AG10803 (cell line): ENCODE data around the gene CFAP92.

Source experiments
- DNase-seq: peaks from one replicate; pipeline ENCODE4 v3.0.0; 2010; ENCODE audit warnings: low read depth
- H3K4me3 ChIP-seq: 2 replicates; pipeline ENCODE4 v1.5.1; 2011; ENCODE audit warnings: mild to moderate bottlenecking, low read length, control low read depth
- CTCF ChIP-seq: conservative IDR thresholded peaks from 2 replicates; pipeline ENCODE4 v1.5.1; 2011; ENCODE audit warnings: mild to moderate bottlenecking, low read length, control low read depth, inconsistent platforms

Gene CFAP92

GRCh38 chr3:129031476-129032215 is 37.8 kb upstream of the CFAP92 start:
- TF ChIP-seq CTCF: no peak
- H3K4me3 ChIP-seq: no peak overlapping the region
- no peak for DNase-seq

- no peak for DNase-seq
- TF ChIP-seq CTCF: no peak
- no peak overlapping the region for H3K4me3 ChIP-seq
Observed at GRCh38 chr3:129030611-129031010, 36.7 kb upstream of the CFAP92 start.

GRCh38 chr3:129028866-129029265 is 35.0 kb upstream of the CFAP92 start:
- H3K4me3 ChIP-seq: no peak overlapping the region
- TF ChIP-seq CTCF: no peak

GRCh38 chr3:129027544-129027880 is 33.6 kb upstream of the CFAP92 start:
- no peak for DNase-seq
- H3K4me3 ChIP-seq: no peak overlapping the region
- TF ChIP-seq CTCF: no peak

More at GRCh38 chr3:129028866-129029265, 35.0 kb upstream of the CFAP92 start:
- no peak for DNase-seq

GRCh38 chr3:129026728-129027543 is 33.1 kb upstream of the CFAP92 start:
- DNase-seq: peak; percentile 49
- no peak overlapping the region for H3K4me3 ChIP-seq
- TF ChIP-seq CTCF: no peak

- peak; percentile 28 for DNase-seq
- no peak for TF ChIP-seq CTCF
Observed at GRCh38 chr3:129025691-129026435, 32.0 kb upstream of the CFAP92 start.

More at GRCh38 chr3:129025691-129026435, 32.0 kb upstream of the CFAP92 start:
- H3K4me3 ChIP-seq: no peak overlapping the region
